H1 (cell line): ENCODE results near the gene ZNF644. TPM values are rescaled to one million over a fixed set of nuclear protein-coding genes. Genes with fewer than 3 reads are reported as not detected.
A peak's percentile ranks its signal among the peaks of the same experiment; 100 is the strongest.

Experiments
- BACH1 ChIP-seq: IDR thresholded peaks from 2 replicates; pipeline ENCODE4 v1.6.1; 2012; ENCODE audit warnings: low read length, improper control_type of control experiment
- CHD7 ChIP-seq: fragments of 300-600 bp; sonication (generic); IDR thresholded peaks from 2 replicates; pipeline ENCODE4 v1.7.1; 2012; ENCODE audit warnings: low read length, moderate library complexity, mild to moderate bottlenecking, inconsistent platforms; ENCODE audit not compliant: insufficient replicate concordance
- E2F6 ChIP-seq: IDR thresholded peaks from 2 replicates; pipeline ENCODE4 v1.6.1; 2012; ENCODE audit warnings: inconsistent platforms
- GABPA ChIP-seq: IDR thresholded peaks from 2 replicates; pipeline ENCODE4 v1.6.1; 2011; ENCODE audit warnings: mild to moderate bottlenecking, low read length, moderate library complexity, borderline replicate concordance; ENCODE audit not compliant: insufficient read depth
- GTF2F1 ChIP-seq: IDR thresholded peaks from 2 replicates; pipeline ENCODE4 v1.6.1; 2012; ENCODE audit warnings: low read depth, low read length, improper control_type of control experiment, borderline replicate concordance
- KDM4A ChIP-seq: IDR thresholded peaks from one replicate; pipeline ENCODE4 v1.7.1; 2012; ENCODE audit warnings: low read depth, mild to moderate bottlenecking, moderate library complexity, low read length, inconsistent platforms; ENCODE audit not compliant: severe bottlenecking
- MAFK ChIP-seq: IDR thresholded peaks from 2 replicates; pipeline ENCODE4 v1.6.1; 2012; ENCODE audit warnings: low read depth, mild to moderate bottlenecking, improper control_type of control experiment, low read length
- TAF7 ChIP-seq: optimal IDR thresholded peaks from 2 replicates; pipeline ENCODE3; 2011; ENCODE audit warnings: low read depth, mild to moderate bottlenecking, inconsistent platforms, low read length, moderate library complexity, borderline replicate concordance
- polyA plus RNA-seq, 7 experiments: library from polyadenylated mRNA; depleted of rRNA in 3 of 7; stranded (reverse) in 5 of 7; unstranded in 2 of 7; fragments of >200 nt in 5 of 7; fragments of 200-250 nt in 2 of 7; gene quantifications; 1 replicate in 5 of 7; 2 replicates in 1 of 7; 4 replicates in 1 of 7; pipeline versions ENCODE4 v1.2.1 to v1.2.3, GENCODE V29; 2011 to 2013; ENCODE audit warnings: missing spikeins in 2 of 7, mixed read lengths in 2 of 7
- total RNA-seq: library from RNA; stranded (reverse); fragmentation: NEBNext Ultra II Directional; extraction: Animal tissue kit (Norgen Biotek cat#: 25700); gene quantifications from 2 replicates; pipeline ENCODE4 v1.2.1, GENCODE V29; 2021

ZNF644 gene
- total and polyA plus RNA-seq, 2 of the 8 experiments (the other 6 are each of a cell fraction or from before 2014, with no cell fraction given): 14.5 to 93.5 TPM

- TF ChIP-seq CHD7: peak; percentile 30
- no peak for TF ChIP-seq GABPA
- no peak for TF ChIP-seq KDM4A
- TF ChIP-seq GTF2F1: no peak
- TF ChIP-seq MAFK: no peak
- no peak for TF ChIP-seq TAF7
- TF ChIP-seq BACH1: peak; percentile 18; the same call in 1 of the 2 replicates
- no peak for TF ChIP-seq E2F6
Measured at GRCh38 chr1:90973897-90974798, 47.7 kb downstream of the ZNF644 start (continued).
